ENCODE data around the gene KIAA0513. TPM values are rescaled to one million over a fixed set of nuclear protein-coding genes. Genes with fewer than 3 reads are reported as not detected.

The KIAA0513 gene
- total RNA-seq, 1 donor from 2014 or later: 6.1 TPM

- no peak overlapping the region for H2AFZ ChIP-seq (replicated peaks)
- Mint-ChIP-seq H3K27me3 (ENCODE audit: insufficient read depth, low read depth) (peaks cover 6% of the 10 kb centered on the region), H3K9me3 (no peaks in the 10 kb centered on the region), H3K4me1 (peaks cover 28% of the 10 kb centered on the region), H3K36me3 (peaks cover 2% of the 10 kb centered on the region), H3K4me3 (no peak overlapping the region), H3K27ac (no peak overlapping the region)
- no peaks in the 10 kb centered on the region for H3F3A ChIP-seq (ENCODE audit: low read depth)
- no peak overlapping the region for H3K4me3 ChIP-seq
- no peak for DNase-seq (ENCODE audit: low spot score)
- peaks cover 15% of the 10 kb centered on the region for H3K4me1 ChIP-seq
- no peak overlapping the region for H3K4me2 ChIP-seq
- no peaks in the 10 kb centered on the region for H3K79me2 ChIP-seq (ENCODE audit: low read depth)
- H4K20me1 ChIP-seq (ENCODE audit: low read depth): no peaks in the 10 kb centered on the region
- no peak overlapping the region for H3K27ac ChIP-seq
- no peaks in the 10 kb centered on the region for H3K27me3 ChIP-seq
- H3K9me3 ChIP-seq (ENCODE audit: low read depth): no peaks in the 10 kb centered on the region
- TF ChIP-seq CTCF (IDR thresholded peaks at IDR 0.05) (peak; percentile 40), EZH2phosphoT487 (IDR thresholded peaks at IDR 0.05) (no peak)
- H3K36me3 ChIP-seq: no peaks in the 10 kb centered on the region
- no peak overlapping the region for H3K9ac ChIP-seq
Observed at GRCh38 chr16:85057212-85057889, 29.8 kb downstream of the KIAA0513 start.

GRCh38 chr16:85057948-85058347 is 30.4 kb downstream of the KIAA0513 start:
- no peak overlapping the region for H3K27ac ChIP-seq
- TF ChIP-seq EZH2 (IDR thresholded peaks at IDR 0.05) (no peak), EZH2phosphoT487 (IDR thresholded peaks at IDR 0.05) (no peak), CTCF (IDR thresholded peaks at IDR 0.05) (no peak)
- no peak overlapping the region for H3K27ac Mint-ChIP-seq
- DNase-seq (ENCODE audit: low spot score): no peak
- peaks cover 6% of the 10 kb centered on the region for H3K27me3 Mint-ChIP-seq (ENCODE audit: insufficient read depth, low read depth)
- H3K4me3 Mint-ChIP-seq: no peak overlapping the region
- H3K36me3 ChIP-seq: no peaks in the 10 kb centered on the region
- peaks cover 15% of the 10 kb centered on the region for H3K4me1 ChIP-seq
- H3K27me3 ChIP-seq: no peaks in the 10 kb centered on the region
- H2AFZ ChIP-seq (replicated peaks): no peak overlapping the region
- no peaks in the 10 kb centered on the region for H4K20me1 ChIP-seq (ENCODE audit: low read depth)
- H3K4me1 Mint-ChIP-seq: peaks cover 32% of the 10 kb centered on the region
- no peaks in the 10 kb centered on the region for H3K9me3 ChIP-seq (ENCODE audit: low read depth)
- no peaks in the 10 kb centered on the region for H3K9me3 Mint-ChIP-seq
- no peak overlapping the region for H3K4me3 ChIP-seq
- no peaks in the 10 kb centered on the region for H3F3A ChIP-seq (ENCODE audit: low read depth)
- H3K79me2 ChIP-seq (ENCODE audit: low read depth): no peaks in the 10 kb centered on the region
- no peak overlapping the region for H3K4me2 ChIP-seq
- H3K9ac ChIP-seq: no peak overlapping the region
- H3K36me3 Mint-ChIP-seq: peaks cover 2% of the 10 kb centered on the region

- DNase-seq (ENCODE audit: low spot score): no peak
- peaks cover 6% of the 10 kb centered on the region for H3K27me3 Mint-ChIP-seq (ENCODE audit: insufficient read depth, low read depth)
- Histone ChIP-seq H2AFZ (replicated peaks) (no peak overlapping the region), H3K9me3 (ENCODE audit: low read depth) (no peaks in the 10 kb centered on the region), H3K4me3 (no peak overlapping the region), H3K36me3 (no peaks in the 10 kb centered on the region), H3K27ac (no peak overlapping the region), H4K20me1 (ENCODE audit: low read depth) (no peaks in the 10 kb centered on the region), H3K27me3 (no peaks in the 10 kb centered on the region), H3K4me2 (no peak overlapping the region), H3K9ac (no peak overlapping the region), H3K79me2 (ENCODE audit: low read depth) (no peaks in the 10 kb centered on the region), H3K4me1 (peaks cover 15% of the 10 kb centered on the region), H3F3A (ENCODE audit: low read depth) (no peaks in the 10 kb centered on the region)
- peaks cover 32% of the 10 kb centered on the region for H3K4me1 Mint-ChIP-seq
- TF ChIP-seq EZH2phosphoT487 (IDR thresholded peaks at IDR 0.05) (no peak), CTCF (IDR thresholded peaks at IDR 0.05) (no peak), EZH2 (IDR thresholded peaks at IDR 0.05) (no peak)
- H3K9me3 Mint-ChIP-seq: no peaks in the 10 kb centered on the region
- no peak overlapping the region for H3K27ac Mint-ChIP-seq
- H3K36me3 Mint-ChIP-seq: no peaks in the 10 kb centered on the region
- no peak overlapping the region for H3K4me3 Mint-ChIP-seq
Observed at GRCh38 chr16:85058909-85059308, 31.3 kb downstream of the KIAA0513 start.

Measured in neural progenitor cell (in vitro differentiated cells).